ENCODE results near the gene HDAC9.

DNA sequence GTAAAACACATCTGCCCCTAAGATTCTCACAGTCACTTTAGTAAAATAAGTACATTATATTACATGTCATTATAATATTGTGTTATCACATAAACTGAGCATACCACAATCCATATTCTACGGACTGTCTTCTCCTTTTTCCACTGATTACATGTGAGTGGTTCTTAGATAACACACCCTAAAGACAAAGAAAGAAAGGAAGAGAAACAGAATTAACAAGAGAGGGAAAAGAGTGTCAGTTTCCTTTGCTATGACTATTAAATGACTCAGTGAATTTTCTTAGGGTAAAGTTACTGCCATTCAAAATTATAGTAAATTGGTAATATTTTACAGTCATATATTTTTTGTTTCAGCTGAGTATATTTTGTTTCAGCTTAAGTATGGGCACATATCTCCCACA is 353.6 kb downstream of the HDAC9 start:
- TF ChIP-seq POLR2A (IDR thresholded peaks at IDR 0.05; ENCODE audit: low read length) (no peak), GATA1 (IDR thresholded peaks at IDR 0.05; ENCODE audit: low read depth, low read length) (no peak)

All from erythroblast (primary cell).